ENCODE data around the gene BCOR. TPM values are rescaled to one million over a fixed set of nuclear protein-coding genes. Genes with fewer than 3 reads are reported as not detected.

Gene BCOR
- total RNA-seq, 1 experiment from 2014 or later, result 21.1 TPM

- no peak for DNase-seq (ENCODE audit: extremely low read depth, low read depth)
These were observed 90.5 kb downstream of the BCOR start for GRCh38 chrX:40007131-40007755.

DNA sequence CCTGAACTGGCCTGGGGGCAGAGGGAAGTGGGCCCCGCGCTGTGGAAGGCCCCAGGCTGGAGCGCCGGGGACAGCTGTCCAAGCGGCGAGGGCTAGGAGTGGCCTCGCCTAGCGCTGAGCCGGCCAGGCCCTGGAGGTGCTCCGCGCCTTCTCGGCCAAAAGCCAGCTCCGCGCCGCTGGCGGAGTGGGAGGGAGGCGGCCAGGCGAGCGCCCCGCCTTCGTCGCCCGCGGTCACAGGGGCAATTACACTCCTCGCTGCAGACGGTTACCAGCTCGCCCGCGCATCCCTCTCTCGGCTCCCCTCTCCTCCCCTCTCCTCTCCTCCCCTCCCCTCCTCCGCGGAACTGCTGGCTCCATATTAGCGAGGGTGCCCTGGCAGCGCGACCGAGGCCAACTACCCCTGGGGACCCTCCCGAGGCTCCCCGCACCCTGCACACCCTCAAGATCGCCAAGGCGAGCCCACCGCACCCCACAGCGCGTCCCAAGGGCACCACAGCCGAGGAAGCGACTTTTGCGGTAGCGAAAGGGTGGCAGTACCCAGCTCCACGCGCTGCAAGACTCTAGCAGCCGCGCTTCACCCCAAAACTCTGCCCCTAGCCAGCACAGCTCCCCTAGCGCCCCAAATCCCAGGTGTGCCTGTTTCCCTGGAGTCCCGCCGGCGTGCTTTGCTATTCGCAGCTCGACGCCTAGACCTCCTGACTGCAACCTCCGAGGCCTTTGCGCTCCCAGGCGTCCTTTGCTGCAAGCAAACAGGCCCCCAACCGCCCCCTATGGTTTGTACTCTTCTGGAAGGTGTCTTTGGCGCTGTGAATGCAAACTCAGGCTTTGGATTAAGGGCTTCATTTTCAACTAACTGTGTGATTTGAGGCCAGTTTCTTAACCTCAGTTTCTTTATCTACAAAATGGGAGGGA is 91.4 kb downstream of the BCOR start:
- DNase-seq (ENCODE audit: extremely low read depth, low read depth), result no peak

DNA sequence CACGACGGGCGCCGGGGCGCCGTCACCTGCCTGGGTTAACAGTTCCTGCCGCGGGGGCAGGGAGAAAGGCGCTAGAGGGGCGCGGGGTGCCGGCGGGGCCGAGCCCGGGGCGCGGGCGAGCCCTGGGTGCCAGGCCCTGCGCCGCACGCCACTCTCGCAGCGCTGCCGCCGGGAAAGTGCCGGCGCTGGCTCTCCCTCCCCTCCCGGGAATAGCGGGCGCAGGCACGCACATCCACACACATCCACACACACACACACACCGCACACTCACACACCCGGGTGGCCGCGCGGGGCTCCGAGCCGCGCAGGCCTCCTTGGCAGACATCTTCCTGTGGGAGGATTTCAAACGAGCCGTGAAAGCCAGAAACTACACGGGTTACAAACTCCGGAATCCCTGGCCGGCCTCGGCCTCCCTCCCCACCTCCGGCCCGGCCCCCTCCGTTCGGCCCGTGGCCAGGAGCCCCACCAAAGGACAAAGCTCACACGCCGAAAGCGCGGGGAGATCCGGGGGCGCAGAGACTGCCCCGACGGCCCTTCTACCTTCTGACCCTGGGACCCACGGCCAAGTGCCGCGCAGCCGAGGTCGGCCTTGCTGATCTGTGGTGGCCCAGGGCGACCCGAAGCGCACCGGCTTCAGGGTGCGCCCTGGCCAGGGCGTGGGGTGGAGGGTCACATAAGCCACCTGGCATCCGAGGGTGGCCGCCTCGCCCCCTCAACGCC is 92.3 kb downstream of the BCOR start:
- no peak for DNase-seq (ENCODE audit: extremely low read depth, low read depth)

- no peak for DNase-seq (ENCODE audit: extremely low read depth, low read depth)
These were observed 92.9 kb downstream of the BCOR start for GRCh38 chrX:40004921-40005291.

- DNase-seq (ENCODE audit: extremely low read depth, low read depth), result no peak
These were observed 93.6 kb downstream of the BCOR start for GRCh38 chrX:40004246-40004535.

GRCh38 chrX:40003428-40004245 is 94.1 kb downstream of the BCOR start:
- DNase-seq (ENCODE audit: extremely low read depth, low read depth), result no peak

- DNase-seq (ENCODE audit: extremely low read depth, low read depth), result no peak
These were observed 94.7 kb downstream of the BCOR start for GRCh38 chrX:40003071-40003427.
